ENCODE results near the gene MOK.

The MOK gene

GRCh38 chr14:102264355-102264754, 40.6 kb downstream of the MOK start:
- no peak overlapping the region for H4K91ac ChIP-seq (ENCODE audit: low read length)
- no peak overlapping the region for H3K4me2 ChIP-seq (ENCODE audit: low read length, poor library complexity, severe bottlenecking)
- H3K14ac ChIP-seq (ENCODE audit: low read length in 2 of 2): no peak overlapping the region
- no peak overlapping the region for H2BK15ac ChIP-seq (ENCODE audit: low read depth, poor library complexity, severe bottlenecking)
- H3K27me3 ChIP-seq (ENCODE audit: control insufficient read depth in 1 of 2, insufficient read depth in 1 of 2, low read length in 2 of 2): no peaks in the 10 kb centered on the region
- no peaks in the 10 kb centered on the region for H3K9me3 ChIP-seq (ENCODE audit: control insufficient read depth, low read length)
- DNase-seq: no peak
- no peak overlapping the region for H2BK5ac ChIP-seq (ENCODE audit: low read depth, low read length, poor library complexity, severe bottlenecking)
- H3K9ac ChIP-seq (ENCODE audit: low read length): no peak overlapping the region
- WGBS: 95% methylated on average over 8 of the region's 8 CpGs
- no peak overlapping the region for H2AFZ ChIP-seq (ENCODE audit: low read depth, low read length)
- H4K8ac ChIP-seq (ENCODE audit: low read length): no peak overlapping the region
- H2AK5ac ChIP-seq (ENCODE audit: low read length, severe bottlenecking): no peak overlapping the region
- no peak overlapping the region for H3K4ac ChIP-seq (ENCODE audit: low read depth in 1 of 2, low read length in 2 of 2)
- no peaks in the 10 kb centered on the region for H3K36me3 ChIP-seq (ENCODE audit: control insufficient read depth in 1 of 2, insufficient read depth in 2 of 2, low read depth in 1 of 2, low read length in 2 of 2)
- no peak overlapping the region for H3K27ac ChIP-seq (ENCODE audit: low read length, poor library complexity, severe bottlenecking)
- no peaks in the 10 kb centered on the region for H3K79me1 ChIP-seq (replicated peaks; ENCODE audit: low read length, poor library complexity, severe bottlenecking)
- H2BK12ac ChIP-seq (ENCODE audit: low read length in 2 of 2): no peak overlapping the region
- no peak overlapping the region for H3K4me3 ChIP-seq (ENCODE audit: insufficient read depth in 1 of 2, low read depth in 1 of 2, low read length in 2 of 2)
- H3K23ac ChIP-seq (ENCODE audit: low read length in 2 of 2): no peak overlapping the region
- no peak overlapping the region for H2BK120ac ChIP-seq (ENCODE audit: low read depth, low read length)
- no peak overlapping the region for H3K18ac ChIP-seq (ENCODE audit: low read depth in 1 of 2, low read length in 2 of 2)
- peaks cover 5% of the 10 kb centered on the region for H3K4me1 ChIP-seq (ENCODE audit: control insufficient read depth, insufficient read depth, low read depth, low read length)

GRCh38 chr14:102262929-102263462, 42.0 kb downstream of the MOK start:
- Histone ChIP-seq H3K4me2 (ENCODE audit: low read length, poor library complexity, severe bottlenecking) (no peak overlapping the region), H3K36me3 (ENCODE audit: control insufficient read depth in 1 of 2, insufficient read depth in 2 of 2, low read depth in 1 of 2, low read length in 2 of 2) (no peaks in the 10 kb centered on the region), H3K27ac (ENCODE audit: low read length, poor library complexity, severe bottlenecking) (peak overlapping the region; percentile 77)

GRCh38 chr14:102258136-102258535, 46.8 kb downstream of the MOK start:
- no peak overlapping the region for H2BK5ac ChIP-seq (ENCODE audit: low read depth, low read length, poor library complexity, severe bottlenecking)
- no peaks in the 10 kb centered on the region for H3K27me3 ChIP-seq (ENCODE audit: control insufficient read depth in 1 of 2, insufficient read depth in 1 of 2, low read length in 2 of 2)
- no peak overlapping the region for H3K4me2 ChIP-seq (ENCODE audit: low read length, poor library complexity, severe bottlenecking)
- H4K8ac ChIP-seq (ENCODE audit: low read length): no peak overlapping the region
- no peak overlapping the region for H2BK15ac ChIP-seq (ENCODE audit: low read depth, poor library complexity, severe bottlenecking)
- no peaks in the 10 kb centered on the region for H3K9me3 ChIP-seq (ENCODE audit: control insufficient read depth, low read length)
- no peak overlapping the region for H2BK12ac ChIP-seq (ENCODE audit: low read length in 2 of 2)
- H3K27ac ChIP-seq (ENCODE audit: low read length, poor library complexity, severe bottlenecking): no peak overlapping the region
- 95% methylated on average over 6 of the region's 6 CpGs for WGBS
- no peak overlapping the region for H2AFZ ChIP-seq (ENCODE audit: low read depth, low read length)
- H3K4me3 ChIP-seq (ENCODE audit: insufficient read depth in 1 of 2, low read depth in 1 of 2, low read length in 2 of 2): no peak overlapping the region
- no peak overlapping the region for H3K9ac ChIP-seq (ENCODE audit: low read length)
- H3K23ac ChIP-seq (ENCODE audit: low read length in 2 of 2): no peak overlapping the region
- H3K36me3 ChIP-seq (ENCODE audit: control insufficient read depth in 1 of 2, insufficient read depth in 2 of 2, low read depth in 1 of 2, low read length in 2 of 2): peaks cover 0 to 1% of the 10 kb centered on the region in 2 experiments
- H3K4ac ChIP-seq (ENCODE audit: low read depth in 1 of 2, low read length in 2 of 2): no peak overlapping the region
- H2AK5ac ChIP-seq (ENCODE audit: low read length, severe bottlenecking): peak overlapping the region; percentile 5
- H2BK120ac ChIP-seq (ENCODE audit: low read depth, low read length): no peak overlapping the region
- no peaks in the 10 kb centered on the region for H3K79me1 ChIP-seq (replicated peaks; ENCODE audit: low read length, poor library complexity, severe bottlenecking)
- H4K91ac ChIP-seq (ENCODE audit: low read length): no peak overlapping the region
- no peak for DNase-seq
- H3K14ac ChIP-seq (ENCODE audit: low read length in 2 of 2): no peak overlapping the region
- H3K4me1 ChIP-seq (ENCODE audit: control insufficient read depth, insufficient read depth, low read depth, low read length): peaks cover 8% of the 10 kb centered on the region
- no peak overlapping the region for H3K18ac ChIP-seq (ENCODE audit: low read depth in 1 of 2, low read length in 2 of 2)

More at GRCh38 chr14:102262929-102263462, 42.0 kb downstream of the MOK start:
- no peak overlapping the region for H2BK12ac ChIP-seq (ENCODE audit: low read length in 2 of 2)
- peak overlapping the region in 1 of 2 experiments; percentile 39 for H3K4ac ChIP-seq (ENCODE audit: low read depth in 1 of 2, low read length in 2 of 2)
- H3K23ac ChIP-seq (ENCODE audit: low read length in 2 of 2): no peak overlapping the region
- peaks cover 5% of the 10 kb centered on the region for H3K4me1 ChIP-seq (ENCODE audit: control insufficient read depth, insufficient read depth, low read depth, low read length)
- H3K79me1 ChIP-seq (replicated peaks; ENCODE audit: low read length, poor library complexity, severe bottlenecking): no peaks in the 10 kb centered on the region
- no peaks in the 10 kb centered on the region for H3K9me3 ChIP-seq (ENCODE audit: control insufficient read depth, low read length)
- WGBS: 80% methylated on average over 7 of the region's 7 CpGs
- H2AFZ ChIP-seq (ENCODE audit: low read depth, low read length): no peak overlapping the region
- no peak for DNase-seq
- H2BK5ac ChIP-seq (ENCODE audit: low read depth, low read length, poor library complexity, severe bottlenecking): no peak overlapping the region
- peak overlapping the region in 1 of 2 experiments; percentile 22 for H3K4me3 ChIP-seq (ENCODE audit: insufficient read depth in 1 of 2, low read depth in 1 of 2, low read length in 2 of 2)
- no peak overlapping the region for H3K9ac ChIP-seq (ENCODE audit: low read length)
- no peaks in the 10 kb centered on the region for H3K27me3 ChIP-seq (ENCODE audit: control insufficient read depth in 1 of 2, insufficient read depth in 1 of 2, low read length in 2 of 2)
- peak overlapping the region; percentile 63 for H4K8ac ChIP-seq (ENCODE audit: low read length)
- H2BK120ac ChIP-seq (ENCODE audit: low read depth, low read length): no peak overlapping the region
- peak overlapping the region in 1 of 2 experiments; percentile 48 for H3K18ac ChIP-seq (ENCODE audit: low read depth in 1 of 2, low read length in 2 of 2)
- no peak overlapping the region for H2BK15ac ChIP-seq (ENCODE audit: low read depth, poor library complexity, severe bottlenecking)
- H2AK5ac ChIP-seq (ENCODE audit: low read length, severe bottlenecking): no peak overlapping the region
- H3K14ac ChIP-seq (ENCODE audit: low read length in 2 of 2): peak overlapping the region in 1 of 2 experiments; percentile 65
- H4K91ac ChIP-seq (ENCODE audit: low read length): no peak overlapping the region

GRCh38 chr14:102256716-102257115, 48.2 kb downstream of the MOK start:
- Histone ChIP-seq H3K4me2 (ENCODE audit: low read length, poor library complexity, severe bottlenecking) (no peak overlapping the region), H2BK5ac (ENCODE audit: low read depth, low read length, poor library complexity, severe bottlenecking) (no peak overlapping the region), H2BK15ac (ENCODE audit: low read depth, poor library complexity, severe bottlenecking) (no peak overlapping the region), H3K4me3 (ENCODE audit: insufficient read depth in 1 of 2, low read depth in 1 of 2, low read length in 2 of 2) (no peak overlapping the region), H2BK120ac (ENCODE audit: low read depth, low read length) (no peak overlapping the region), H3K4ac (ENCODE audit: low read depth in 1 of 2, low read length in 2 of 2) (no peak overlapping the region), H3K9me3 (ENCODE audit: control insufficient read depth, low read length) (no peaks in the 10 kb centered on the region), H4K8ac (ENCODE audit: low read length) (no peak overlapping the region), H3K4me1 (ENCODE audit: control insufficient read depth, insufficient read depth, low read depth, low read length) (peaks cover 6% of the 10 kb centered on the region), H2AK5ac (ENCODE audit: low read length, severe bottlenecking) (peak overlapping the region; percentile 48), H4K91ac (ENCODE audit: low read length) (no peak overlapping the region), H3K36me3 (ENCODE audit: control insufficient read depth in 1 of 2, insufficient read depth in 2 of 2, low read depth in 1 of 2, low read length in 2 of 2) (peaks cover 0 to 2% of the 10 kb centered on the region in 2 experiments), H3K18ac (ENCODE audit: low read depth in 1 of 2, low read length in 2 of 2) (no peak overlapping the region), H3K27ac (ENCODE audit: low read length, poor library complexity, severe bottlenecking) (no peak overlapping the region), H2BK12ac (ENCODE audit: low read length in 2 of 2) (no peak overlapping the region), H2AFZ (ENCODE audit: low read depth, low read length) (no peak overlapping the region), H3K79me1 (replicated peaks; ENCODE audit: low read length, poor library complexity, severe bottlenecking) (no peaks in the 10 kb centered on the region), H3K23ac (ENCODE audit: low read length in 2 of 2) (no peak overlapping the region), H3K27me3 (ENCODE audit: control insufficient read depth in 1 of 2, insufficient read depth in 1 of 2, low read length in 2 of 2) (no peaks in the 10 kb centered on the region), H3K9ac (ENCODE audit: low read length) (no peak overlapping the region), H3K14ac (ENCODE audit: low read length in 2 of 2) (no peak overlapping the region)
- 98% methylated on average over 9 of the region's 9 CpGs for WGBS
- DNase-seq: no peak
